MM.1S (cell line): ENCODE measurements around the gene GARIN6.

Experiments used
- DNase-seq: peaks from one replicate; pipeline ENCODE4 v3.0.0-alpha.2; 2015
- H2AFZ ChIP-seq: fragments of 300-600 bp; sonication (generic); 2 replicates; pipeline ENCODE4 v1.6.0; 2016; ENCODE audit warnings: antibody characterized with exemption, low read length
- H3F3A ChIP-seq: fragments of 300-600 bp; sonication (generic); 2 replicates; pipeline ENCODE4 v1.6.1; 2016; ENCODE audit warnings: mild to moderate bottlenecking, antibody characterized with exemption, low read length, moderate library complexity, mixed read lengths; ENCODE audit not compliant: insufficient read depth
- H3K27ac ChIP-seq: fragments of 300-600 bp; sonication (generic); 2 replicates; pipeline ENCODE4 v1.5.1; 2016; ENCODE audit warnings: mild to moderate bottlenecking, low read length
- H3K27me3 ChIP-seq: fragments of 300-600 bp; sonication (generic); replicated peaks from 2 replicates; pipeline ENCODE4 v1.6.0; 2016; ENCODE audit warnings: low read length; ENCODE audit not compliant: insufficient read depth
- H3K36me3 ChIP-seq: fragments of 300-600 bp; sonication (generic); replicated peaks from 2 replicates; pipeline ENCODE4 v1.6.1; 2016; ENCODE audit warnings: mild to moderate bottlenecking, low read length, mixed read lengths; ENCODE audit not compliant: insufficient read depth
- H3K4me1 ChIP-seq: fragments of 300-600 bp; sonication (generic); 2 replicates; pipeline ENCODE4 v1.6.1; 2016; ENCODE audit warnings: low read length, mixed read lengths
- H3K4me2 ChIP-seq: fragments of 300-600 bp; sonication (generic); 2 replicates; pipeline ENCODE4 v1.6.0; 2016; ENCODE audit warnings: low read depth, low read length
- H3K4me3 ChIP-seq: fragments of 300-600 bp; sonication (generic); 2 replicates; pipeline ENCODE4 v1.5.1; 2016; ENCODE audit warnings: low read length, mixed read lengths
- H3K79me2 ChIP-seq: fragments of 300-600 bp; sonication (generic); 2 replicates; pipeline ENCODE4 v1.6.1; 2016; ENCODE audit warnings: mixed run types, low read length, mixed read lengths
- H3K9ac ChIP-seq: fragments of 300-600 bp; sonication (generic); 2 replicates; pipeline ENCODE4 v1.6.1; 2016; ENCODE audit warnings: low read length, mixed read lengths
- H3K9me2 ChIP-seq: fragments of 300-600 bp; sonication (generic); replicated peaks from 2 replicates; pipeline ENCODE4 v1.6.1; 2016; ENCODE audit warnings: mild to moderate bottlenecking, low read length, mixed read lengths; ENCODE audit not compliant: insufficient read depth
- H3K9me3 ChIP-seq: fragments of 300-600 bp; sonication (generic); replicated peaks from 2 replicates; pipeline ENCODE4 v1.6.1; 2016; ENCODE audit warnings: mild to moderate bottlenecking, low read length, mixed read lengths; ENCODE audit not compliant: insufficient read depth
- H4K20me1 ChIP-seq: fragments of 300-600 bp; sonication (generic); 2 replicates; pipeline ENCODE4 v1.6.1; 2016; ENCODE audit warnings: mild to moderate bottlenecking, low read length, moderate library complexity, mixed read lengths; ENCODE audit not compliant: insufficient read depth
- EZH2 ChIP-seq: fragments of 300-600 bp; sonication (generic); optimal IDR thresholded peaks from 2 replicates; pipeline ENCODE3; 2017; ENCODE audit warnings: low read depth, mild to moderate bottlenecking, antibody characterized with exemption, low read length, mixed read lengths
- EZH2phosphoT487 ChIP-seq: fragments of 300-600 bp; sonication (generic); IDR thresholded peaks from 2 replicates; pipeline ENCODE4 v1.6.1; 2018; ENCODE audit warnings: antibody characterized with exemption, low read length
- TF ChIP-seq, protein P1 (sequence below): fragments of 300-600 bp; sonication (generic); IDR thresholded peaks from 2 replicates; pipeline ENCODE4 v1.5.1; 2016; ENCODE audit warnings: antibody characterized with exemption, low read length, mixed read lengths

Gene GARIN6

DNA sequence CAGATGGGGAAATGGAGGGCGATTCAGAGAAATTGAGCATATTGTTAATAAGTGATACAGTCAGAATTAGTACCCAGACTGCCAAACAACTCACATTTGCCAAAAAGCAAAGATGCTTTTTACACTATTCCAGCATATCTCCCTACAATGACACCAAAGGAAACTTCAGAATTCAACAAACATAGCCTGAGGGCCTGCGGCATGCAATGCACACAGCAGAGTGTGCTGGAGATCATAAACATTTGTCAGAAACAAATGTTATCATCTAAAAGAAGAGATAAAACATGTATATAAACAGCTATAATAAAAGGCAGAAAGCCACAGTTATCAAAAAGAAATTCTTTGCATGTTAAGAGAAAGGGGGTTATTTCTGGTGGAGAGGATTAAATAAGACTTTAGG is 20.1 kb upstream of the GARIN6 start:
- Histone ChIP-seq H3K4me1 (peaks cover 18% of the 10 kb centered on the region; the same call in 1 of the 2 replicates), H3K79me2 (no peaks in the 10 kb centered on the region), H3K4me3 (no peak overlapping the region), H3K27ac (no peak overlapping the region), H4K20me1 (no peaks in the 10 kb centered on the region), H2AFZ (no peak overlapping the region), H3K9ac (no peak overlapping the region), H3K27me3 (no peaks in the 10 kb centered on the region), H3F3A (no peaks in the 10 kb centered on the region), H3K9me3 (no peaks in the 10 kb centered on the region), H3K4me2 (no peak overlapping the region), H3K36me3 (no peaks in the 10 kb centered on the region), H3K9me2 (no peaks in the 10 kb centered on the region)
- TF ChIP-seq, protein P1, sequence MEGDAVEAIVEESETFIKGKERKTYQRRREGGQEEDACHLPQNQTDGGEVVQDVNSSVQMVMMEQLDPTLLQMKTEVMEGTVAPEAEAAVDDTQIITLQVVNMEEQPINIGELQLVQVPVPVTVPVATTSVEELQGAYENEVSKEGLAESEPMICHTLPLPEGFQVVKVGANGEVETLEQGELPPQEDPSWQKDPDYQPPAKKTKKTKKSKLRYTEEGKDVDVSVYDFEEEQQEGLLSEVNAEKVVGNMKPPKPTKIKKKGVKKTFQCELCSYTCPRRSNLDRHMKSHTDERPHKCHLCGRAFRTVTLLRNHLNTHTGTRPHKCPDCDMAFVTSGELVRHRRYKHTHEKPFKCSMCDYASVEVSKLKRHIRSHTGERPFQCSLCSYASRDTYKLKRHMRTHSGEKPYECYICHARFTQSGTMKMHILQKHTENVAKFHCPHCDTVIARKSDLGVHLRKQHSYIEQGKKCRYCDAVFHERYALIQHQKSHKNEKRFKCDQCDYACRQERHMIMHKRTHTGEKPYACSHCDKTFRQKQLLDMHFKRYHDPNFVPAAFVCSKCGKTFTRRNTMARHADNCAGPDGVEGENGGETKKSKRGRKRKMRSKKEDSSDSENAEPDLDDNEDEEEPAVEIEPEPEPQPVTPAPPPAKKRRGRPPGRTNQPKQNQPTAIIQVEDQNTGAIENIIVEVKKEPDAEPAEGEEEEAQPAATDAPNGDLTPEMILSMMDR = no peak
- TF ChIP-seq EZH2 = no peak
- TF ChIP-seq EZH2phosphoT487 = no peak
- no peak for DNase-seq

DNA sequence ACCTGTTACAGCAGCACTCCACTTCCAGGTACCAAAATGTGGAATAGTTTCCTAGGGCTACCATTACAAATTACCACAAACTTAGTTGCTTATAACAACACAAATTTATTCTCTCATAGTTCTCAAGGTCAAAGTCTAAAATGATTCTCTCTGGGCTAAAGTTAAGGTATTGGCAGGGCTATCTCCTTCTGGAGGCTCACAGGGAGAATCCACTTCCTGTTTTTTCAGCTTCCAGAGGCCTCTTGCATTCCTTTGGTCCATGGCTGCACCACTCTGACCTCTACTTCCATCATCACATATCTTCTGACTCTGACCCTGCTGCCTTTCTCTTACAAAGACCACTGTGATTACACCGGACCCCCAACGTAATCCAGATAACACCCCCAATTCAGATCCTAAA is 2.9 kb upstream of the GARIN6 start:
- Histone ChIP-seq H3K9me3 (no peaks in the 10 kb centered on the region), H3K9me2 (no peaks in the 10 kb centered on the region), H3K9ac (no peak overlapping the region), H4K20me1 (no peaks in the 10 kb centered on the region), H2AFZ (no peak overlapping the region), H3K36me3 (no peaks in the 10 kb centered on the region), H3K4me3 (no peak overlapping the region), H3K79me2 (no peaks in the 10 kb centered on the region), H3K27me3 (no peaks in the 10 kb centered on the region), H3K4me2 (no peak overlapping the region), H3F3A (no peaks in the 10 kb centered on the region), H3K27ac (no peak overlapping the region), H3K4me1 (no peaks in the 10 kb centered on the region)
- TF ChIP-seq EZH2 (no peak), EZH2phosphoT487 (no peak)
- TF ChIP-seq, protein P1 = no peak
- no peak for DNase-seq

DNA sequence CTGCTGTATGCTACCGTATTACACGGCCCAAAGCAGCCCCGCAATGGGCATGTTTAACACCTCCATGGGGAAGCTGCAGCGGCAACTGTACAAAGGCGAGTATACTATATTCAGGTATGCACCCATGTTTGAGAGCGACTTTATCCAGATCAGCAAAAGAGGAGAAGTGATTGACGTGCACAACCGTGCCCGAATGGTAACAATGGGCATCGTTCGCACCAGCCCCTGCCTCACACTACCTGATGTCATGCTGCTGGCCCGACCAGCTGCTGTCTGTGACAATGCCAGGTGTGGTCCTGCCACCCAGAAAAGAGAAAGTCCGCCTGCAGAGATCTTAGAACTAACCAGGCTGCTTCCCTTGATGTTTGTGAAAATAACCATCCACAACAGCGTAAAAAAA is 630 bp downstream of the GARIN6 start:
- H3K4me2 ChIP-seq = no peak overlapping the region
- TF ChIP-seq EZH2phosphoT487 = no peak
- TF ChIP-seq EZH2 = no peak
- TF ChIP-seq, protein P1 = no peak
- no peak overlapping the region for H3K4me3 ChIP-seq
- H2AFZ ChIP-seq = no peak overlapping the region
- no peak overlapping the region for H3K9ac ChIP-seq
- no peaks in the 10 kb centered on the region for H3K4me1 ChIP-seq
- H3K36me3 ChIP-seq = no peaks in the 10 kb centered on the region
- no peaks in the 10 kb centered on the region for H3K9me3 ChIP-seq
- H4K20me1 ChIP-seq = no peaks in the 10 kb centered on the region
- no peaks in the 10 kb centered on the region for H3K27me3 ChIP-seq
- no peak overlapping the region for H3K27ac ChIP-seq
- no peak for DNase-seq
- H3K9me2 ChIP-seq = no peaks in the 10 kb centered on the region
- H3F3A ChIP-seq = no peaks in the 10 kb centered on the region
- no peaks in the 10 kb centered on the region for H3K79me2 ChIP-seq
